Skeletal muscle satellite cell (primary cell): ENCODE results near the gene ASAP3. TPM values are rescaled to one million over a fixed set of nuclear protein-coding genes. Genes with fewer than 3 reads are reported as not detected.

Experiments used
- H3K27me3 ChIP-seq: 2 replicates; pipeline ENCODE4 v1.7.0; 2013; ENCODE audit warnings: low read length; ENCODE audit not compliant: control insufficient read depth, insufficient read depth
- H3K36me3 ChIP-seq: 2 replicates; pipeline ENCODE4 v1.7.0; 2013; ENCODE audit warnings: mild to moderate bottlenecking, control low read depth, low read length; ENCODE audit not compliant: insufficient read depth
- H3K4me1 ChIP-seq: 2 replicates; pipeline ENCODE4 v1.7.0; 2013; ENCODE audit warnings: low read length; ENCODE audit not compliant: control insufficient read depth, insufficient read depth
- H3K4me2 ChIP-seq: 2 replicates; pipeline ENCODE4 v1.7.0; 2013; ENCODE audit warnings: mild to moderate bottlenecking, low read length
- H3K4me3 ChIP-seq: 2 replicates; pipeline ENCODE4 v1.7.0; 2013; ENCODE audit warnings: low read length
- H3K9ac ChIP-seq: 2 replicates; pipeline ENCODE4 v1.7.0; 2013; ENCODE audit warnings: mild to moderate bottlenecking, low read depth, low read length, moderate library complexity
- H3K9me3 ChIP-seq: replicated peaks from 2 replicates; pipeline ENCODE4 v1.7.0; 2013; ENCODE audit warnings: mild to moderate bottlenecking, control low read depth, low read length
- total RNA-seq: library from RNA; depleted of rRNA; stranded (reverse); fragments of >200 nt; gene quantifications from 2 replicates; pipeline ENCODE4 v1.2.3, GENCODE V29; 2012; rRNA removed

ASAP3 gene
- total RNA-seq = 21.0 and 26.6 TPM in 2 replicates

- Histone ChIP-seq H3K4me2 (peak within 1 kb of the TSS; percentile 99), H3K4me3 (peak within 1 kb of the TSS; percentile 83), H3K9ac (peak within 1 kb of the TSS; percentile 62), H3K27me3 (peaks cover 16% of the 10 kb centered on the region), H3K4me1 (peaks cover 19% of the 10 kb centered on the region), H3K36me3 (no peaks in the 10 kb centered on the region), H3K9me3 (no peaks in the 10 kb centered on the region)
These were observed at the start of gene ASAP3 for GRCh38 chr1:23483321-23484252. TSS of gene ASAP3 (minus strand) at chr1:23484179. CDS start at chr1:23484133, 46 bp downstream.

GRCh38 chr1:23533246-23534023 lies 49.5 kb upstream of the ASAP3 start:
- H3K4me3 ChIP-seq = no peak overlapping the region
- no peaks in the 10 kb centered on the region for H3K9me3 ChIP-seq
- no peaks in the 10 kb centered on the region for H3K36me3 ChIP-seq
- H3K4me2 ChIP-seq = no peak overlapping the region
- no peaks in the 10 kb centered on the region for H3K27me3 ChIP-seq
- H3K4me1 ChIP-seq = peaks cover 38% of the 10 kb centered on the region
- H3K9ac ChIP-seq = no peak overlapping the region

- Histone ChIP-seq H3K4me2 (peak overlapping the region; percentile 81), H3K36me3 (no peaks in the 10 kb centered on the region), H3K27me3 (no peaks in the 10 kb centered on the region), H3K4me1 (peaks cover 37% of the 10 kb centered on the region), H3K9me3 (no peaks in the 10 kb centered on the region), H3K9ac (peak overlapping the region; percentile 37), H3K4me3 (peak overlapping the region; percentile 62)
These were observed 47.6 kb upstream of the ASAP3 start for GRCh38 chr1:23531562-23532094.

GRCh38 chr1:23530747-23531561 lies 47.0 kb upstream of the ASAP3 start, which contains the start of gene E2F2:
TSS of gene E2F2 (minus strand) at chr1:23531233. CDS start at chr1:23530793, 440 bp downstream.
- no peaks in the 10 kb centered on the region for H3K36me3 ChIP-seq
- H3K4me1 ChIP-seq = peaks cover 37% of the 10 kb centered on the region
- H3K4me2 ChIP-seq = peak within 1 kb of the TSS; percentile 81
- no peaks in the 10 kb centered on the region for H3K27me3 ChIP-seq
- H3K4me3 ChIP-seq = peak within 1 kb of the TSS; percentile 75
- peak within 1 kb of the TSS; percentile 74 for H3K9ac ChIP-seq
- no peaks in the 10 kb centered on the region for H3K9me3 ChIP-seq

- H3K4me1 ChIP-seq = peaks cover 37% of the 10 kb centered on the region
- H3K9ac ChIP-seq = peak overlapping the region; percentile 74
- H3K4me3 ChIP-seq = peak overlapping the region; percentile 75
- no peaks in the 10 kb centered on the region for H3K27me3 ChIP-seq
- H3K4me2 ChIP-seq = peak overlapping the region; percentile 81
- no peaks in the 10 kb centered on the region for H3K9me3 ChIP-seq
- H3K36me3 ChIP-seq = no peaks in the 10 kb centered on the region
These were observed 46.2 kb upstream of the ASAP3 start for GRCh38 chr1:23530087-23530746.

GRCh38 chr1:23529146-23530086 lies 45.4 kb upstream of the ASAP3 start:
- Histone ChIP-seq H3K9ac (peak overlapping the region; percentile 7), H3K4me1 (peaks cover 37% of the 10 kb centered on the region), H3K4me3 (peak overlapping the region; percentile 75), H3K36me3 (no peaks in the 10 kb centered on the region), H3K27me3 (no peaks in the 10 kb centered on the region), H3K4me2 (peak overlapping the region; percentile 81), H3K9me3 (no peaks in the 10 kb centered on the region)

- Histone ChIP-seq H3K4me2 (peak overlapping the region; percentile 60), H3K9me3 (no peaks in the 10 kb centered on the region), H3K9ac (peak overlapping the region; percentile 6), H3K36me3 (no peaks in the 10 kb centered on the region), H3K27me3 (no peaks in the 10 kb centered on the region), H3K4me3 (no peak overlapping the region), H3K4me1 (peaks cover 37% of the 10 kb centered on the region)
These were observed 44.4 kb upstream of the ASAP3 start for GRCh38 chr1:23528250-23528978.

- no peaks in the 10 kb centered on the region for H3K27me3 ChIP-seq
- no peaks in the 10 kb centered on the region for H3K36me3 ChIP-seq
- peak overlapping the region; percentile 60 for H3K4me2 ChIP-seq
- no peaks in the 10 kb centered on the region for H3K9me3 ChIP-seq
- H3K4me1 ChIP-seq = peaks cover 37% of the 10 kb centered on the region
- no peak overlapping the region for H3K4me3 ChIP-seq
- no peak overlapping the region for H3K9ac ChIP-seq
These were observed 43.9 kb upstream of the ASAP3 start for GRCh38 chr1:23527900-23528249.

- H3K4me3 ChIP-seq = no peak overlapping the region
- no peak overlapping the region for H3K9ac ChIP-seq
- H3K4me1 ChIP-seq = peaks cover 37% of the 10 kb centered on the region
- H3K4me2 ChIP-seq = no peak overlapping the region
- H3K36me3 ChIP-seq = no peaks in the 10 kb centered on the region
- H3K9me3 ChIP-seq = no peaks in the 10 kb centered on the region
- no peaks in the 10 kb centered on the region for H3K27me3 ChIP-seq
These were observed 43.4 kb upstream of the ASAP3 start for GRCh38 chr1:23527366-23527765.
